GM12875 (cell line): ENCODE data around the gene P3H3.

Experiments
- H3K4me3 ChIP-seq: one replicate; pipeline ENCODE4 v1.5.1; 2011; ENCODE audit warnings: low read depth, low read length, control low read depth
- TF ChIP-seq, protein P1 (sequence below): IDR thresholded peaks from 2 replicates; pipeline ENCODE4 v1.5.1; 2011; ENCODE audit warnings: low read depth, mild to moderate bottlenecking, control low read depth, inconsistent platforms, low read length, moderate library complexity, borderline replicate concordance; ENCODE audit not compliant: insufficient read depth

Gene P3H3

DNA sequence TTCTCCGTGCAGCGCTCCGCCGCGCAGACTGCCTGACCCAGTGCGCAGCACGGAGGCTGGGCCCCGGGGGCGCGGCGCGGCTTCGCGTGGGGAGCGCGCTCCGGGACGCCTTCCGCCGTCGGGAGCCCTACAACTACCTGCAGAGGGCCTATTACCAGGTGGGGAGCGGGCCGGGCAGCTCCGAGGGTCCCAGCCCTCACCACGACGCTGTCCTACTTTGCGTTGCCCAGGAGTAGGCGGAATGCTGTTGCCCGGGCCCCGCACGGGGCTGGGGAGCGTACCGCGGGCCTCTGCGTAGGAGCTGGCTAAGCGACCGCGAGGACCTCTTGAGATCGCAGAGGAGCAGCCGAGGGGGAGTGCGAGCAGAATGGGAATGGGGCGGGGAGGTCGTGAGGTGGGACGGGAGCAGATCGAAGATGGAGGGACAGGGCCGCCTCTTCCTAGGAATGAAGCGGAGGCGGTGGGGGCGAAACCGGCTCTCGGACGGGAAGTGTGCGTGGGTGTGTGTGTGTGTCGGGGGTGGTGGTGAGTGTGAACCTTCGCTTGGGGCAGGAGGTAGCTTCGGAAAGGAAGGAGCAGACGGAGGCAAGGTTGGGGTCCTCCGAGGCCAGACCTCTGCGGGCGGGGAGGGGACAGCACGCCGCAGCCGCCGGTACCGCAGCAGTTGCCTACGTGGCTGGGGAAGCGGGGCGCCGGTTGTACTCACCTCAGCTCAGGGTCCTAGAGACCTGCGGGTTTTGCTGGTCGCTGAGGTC lies 751 bp downstream of the P3H3 start:
- H3K4me3 ChIP-seq = peak overlapping the region; percentile 45
- TF ChIP-seq, protein P1, sequence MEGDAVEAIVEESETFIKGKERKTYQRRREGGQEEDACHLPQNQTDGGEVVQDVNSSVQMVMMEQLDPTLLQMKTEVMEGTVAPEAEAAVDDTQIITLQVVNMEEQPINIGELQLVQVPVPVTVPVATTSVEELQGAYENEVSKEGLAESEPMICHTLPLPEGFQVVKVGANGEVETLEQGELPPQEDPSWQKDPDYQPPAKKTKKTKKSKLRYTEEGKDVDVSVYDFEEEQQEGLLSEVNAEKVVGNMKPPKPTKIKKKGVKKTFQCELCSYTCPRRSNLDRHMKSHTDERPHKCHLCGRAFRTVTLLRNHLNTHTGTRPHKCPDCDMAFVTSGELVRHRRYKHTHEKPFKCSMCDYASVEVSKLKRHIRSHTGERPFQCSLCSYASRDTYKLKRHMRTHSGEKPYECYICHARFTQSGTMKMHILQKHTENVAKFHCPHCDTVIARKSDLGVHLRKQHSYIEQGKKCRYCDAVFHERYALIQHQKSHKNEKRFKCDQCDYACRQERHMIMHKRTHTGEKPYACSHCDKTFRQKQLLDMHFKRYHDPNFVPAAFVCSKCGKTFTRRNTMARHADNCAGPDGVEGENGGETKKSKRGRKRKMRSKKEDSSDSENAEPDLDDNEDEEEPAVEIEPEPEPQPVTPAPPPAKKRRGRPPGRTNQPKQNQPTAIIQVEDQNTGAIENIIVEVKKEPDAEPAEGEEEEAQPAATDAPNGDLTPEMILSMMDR = no peak

DNA sequence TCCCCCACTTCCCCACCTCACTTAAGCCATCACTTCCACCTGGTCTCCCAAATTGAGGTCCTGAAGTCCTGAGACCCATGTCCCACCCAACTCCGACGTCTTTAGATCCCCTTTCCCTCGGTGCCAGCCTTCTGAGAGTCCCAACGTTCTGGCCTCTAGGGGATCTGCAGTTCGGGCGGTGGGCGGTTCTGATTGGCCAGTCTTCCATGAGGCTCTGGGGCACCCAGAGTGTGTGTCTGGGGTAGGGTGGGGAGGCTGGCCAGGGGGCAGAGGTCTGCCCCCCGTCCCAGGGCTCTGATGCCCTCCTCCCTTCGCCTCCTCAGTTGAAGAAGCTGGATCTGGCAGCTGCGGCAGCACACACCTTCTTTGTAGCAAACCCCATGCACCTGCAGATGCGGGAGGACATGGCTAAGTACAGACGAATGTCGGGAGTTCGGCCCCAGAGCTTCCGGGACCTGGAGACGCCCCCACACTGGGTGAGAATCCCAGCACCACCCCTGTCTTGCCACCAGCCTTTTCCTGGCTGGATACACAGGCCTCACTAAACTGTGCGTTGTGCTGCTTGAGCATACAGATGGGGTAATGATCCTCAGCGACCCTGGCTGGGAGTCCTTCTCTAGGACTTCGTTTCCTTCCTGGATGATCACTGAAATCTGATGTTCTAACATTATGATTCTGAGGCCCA lies 1.5 kb downstream of the P3H3 start:
- TF ChIP-seq, protein P1 = no peak
- no peak overlapping the region for H3K4me3 ChIP-seq

DNA sequence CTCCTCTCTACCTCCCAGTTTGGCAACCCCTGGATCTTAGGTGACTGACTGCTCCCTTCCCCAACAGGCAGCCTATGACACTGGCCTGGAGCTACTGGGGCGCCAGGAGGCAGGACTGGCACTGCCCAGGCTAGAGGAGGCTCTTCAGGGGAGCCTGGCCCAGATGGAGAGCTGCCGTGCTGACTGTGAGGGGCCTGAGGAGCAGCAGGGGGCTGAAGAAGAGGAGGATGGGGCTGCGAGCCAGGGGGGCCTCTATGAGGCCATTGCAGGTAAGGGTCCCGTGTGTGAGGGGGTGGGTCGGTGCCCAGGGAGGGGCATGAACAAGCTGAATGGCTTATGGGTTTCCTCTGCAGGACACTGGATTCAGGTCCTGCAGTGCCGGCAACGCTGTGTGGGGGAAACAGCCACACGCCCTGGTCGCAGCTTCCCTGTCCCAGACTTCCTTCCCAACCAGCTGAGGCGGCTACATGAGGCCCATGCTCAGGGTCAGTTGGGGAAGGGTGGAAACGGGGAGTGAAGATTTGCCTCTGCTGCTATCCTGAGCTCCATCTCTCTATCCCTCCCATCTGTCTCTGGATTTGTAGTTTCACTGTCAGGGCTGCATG lies 2.2 kb downstream of the P3H3 start:
- no peak overlapping the region for H3K4me3 ChIP-seq
- TF ChIP-seq, protein P1 = no peak

DNA sequence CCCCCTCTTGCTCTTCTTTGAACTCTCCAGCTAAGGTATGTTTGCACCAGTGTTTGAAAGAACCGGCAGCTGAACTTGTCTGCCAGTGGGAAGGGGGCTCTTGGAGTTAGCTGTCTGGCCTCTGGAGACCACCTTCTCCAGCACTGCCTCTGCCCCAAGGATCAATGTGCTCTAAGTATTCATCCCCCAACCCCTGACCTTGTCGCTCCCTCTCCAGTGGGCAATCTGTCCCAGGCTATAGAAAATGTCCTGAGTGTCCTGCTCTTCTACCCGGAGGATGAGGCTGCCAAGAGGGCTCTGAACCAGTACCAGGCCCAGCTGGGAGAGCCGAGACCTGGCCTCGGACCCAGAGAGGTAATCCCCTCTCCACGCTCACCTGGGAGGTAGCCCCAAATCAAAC lies 2.8 kb downstream of the P3H3 start:
- TF ChIP-seq, protein P1 = no peak
- no peak overlapping the region for H3K4me3 ChIP-seq

DNA sequence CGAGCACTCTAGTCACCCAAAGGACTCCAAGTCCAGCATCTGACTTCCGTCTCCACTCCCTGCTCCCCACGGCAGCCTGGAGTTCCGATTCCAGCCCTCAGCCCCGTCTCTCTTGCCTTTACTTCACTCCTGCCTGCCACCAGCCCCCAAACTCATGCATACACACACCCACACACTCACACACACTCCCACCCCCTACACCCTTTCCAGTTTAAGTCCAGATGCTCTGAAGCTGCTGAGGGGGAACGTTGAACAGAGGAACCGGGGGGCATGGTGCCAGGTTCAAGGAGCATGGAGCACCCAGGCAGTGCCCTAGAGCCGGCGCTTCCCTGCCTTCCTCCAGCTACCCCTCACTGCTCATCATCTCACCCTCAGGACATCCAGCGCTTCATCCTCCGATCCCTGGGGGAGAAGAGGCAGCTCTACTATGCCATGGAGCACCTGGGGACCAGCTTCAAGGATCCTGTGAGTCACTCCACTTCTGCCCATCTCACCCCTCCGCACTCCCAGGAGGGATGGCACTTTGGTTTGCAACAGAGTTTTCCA lies 3.3 kb downstream of the P3H3 start:
- TF ChIP-seq, protein P1 = no peak

DNA sequence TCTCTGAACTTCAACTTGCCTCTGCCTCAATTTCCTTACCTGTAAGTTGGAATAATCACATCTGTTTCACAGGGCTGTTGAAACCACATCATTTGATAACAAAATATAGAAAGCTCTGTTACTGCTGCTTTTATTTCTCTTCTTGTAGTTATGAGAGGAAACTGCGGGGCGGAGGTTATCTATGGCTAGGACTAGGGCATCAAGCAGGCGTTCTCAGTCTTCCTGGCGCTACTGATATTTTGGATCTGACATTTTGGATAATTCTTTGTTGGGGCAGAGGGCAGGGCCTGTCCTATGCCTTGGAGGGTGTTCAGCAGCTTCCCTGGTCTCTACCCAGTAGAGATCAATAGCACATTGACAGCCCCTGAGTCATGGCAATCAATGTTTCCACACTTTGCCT lies 3.9 kb downstream of the P3H3 start:
- TF ChIP-seq, protein P1 = no peak
- no peak overlapping the region for H3K4me3 ChIP-seq

More for the DNA sequence above, 3.3 kb downstream of the P3H3 start:
- no peak overlapping the region for H3K4me3 ChIP-seq
